Mesenchymal stem cell (in vitro differentiated cells and primary cell): ENCODE data around the gene DNAJC5G.
"Not testable (repeated sequence)": the region's sequence is repeated elsewhere in the genome, so short reads cannot be mapped to it uniquely, and the experiment has no call there.

ENCODE experiments used
- DNase-seq: peaks from one replicate; pipeline ENCODE4 v3.0.0-alpha.2; 2013
- H2AFZ ChIP-seq: one replicate; pipeline ENCODE4 v1.6.1; 2013; ENCODE audit warnings: low read depth, mild to moderate bottlenecking, control low read depth, inconsistent platforms, low read length, moderate library complexity
- H2AK5ac ChIP-seq: 2 replicates; pipeline ENCODE4 v1.6.1; 2013; ENCODE audit warnings: low read length, moderate library complexity, mild to moderate bottlenecking, inconsistent platforms; ENCODE audit not compliant: severe bottlenecking
- H2BK120ac ChIP-seq: one replicate; pipeline ENCODE4 v1.6.1; 2013; ENCODE audit warnings: low read depth, mild to moderate bottlenecking, inconsistent platforms, low read length, moderate library complexity
- H2BK12ac ChIP-seq, 2 experiments: one replicate each; pipeline ENCODE4 v1.6.1; 2013; ENCODE audit warnings: inconsistent platforms in 2 of 2, low read length in 2 of 2, mild to moderate bottlenecking in 2 of 2, moderate library complexity in 2 of 2, control low read depth in 1 of 2
- H2BK15ac ChIP-seq: one replicate; pipeline ENCODE4 v1.6.1; 2013; ENCODE audit warnings: mild to moderate bottlenecking, low read depth, inconsistent platforms; ENCODE audit not compliant: poor library complexity, severe bottlenecking
- H2BK5ac ChIP-seq: 2 replicates; pipeline ENCODE4 v1.6.1; 2013; ENCODE audit warnings: low read depth, mild to moderate bottlenecking, low read length, control low read depth, inconsistent platforms; ENCODE audit not compliant: poor library complexity, severe bottlenecking
- H3K14ac ChIP-seq, 2 experiments: one replicate each; pipeline ENCODE4 v1.6.1; 2013; ENCODE audit warnings: inconsistent platforms in 2 of 2, low read length in 2 of 2, control low read depth in 1 of 2, mild to moderate bottlenecking in 1 of 2, moderate library complexity in 1 of 2
- H3K18ac ChIP-seq, 2 experiments: one replicate each; pipeline ENCODE4 v1.6.1; 2013; ENCODE audit warnings: inconsistent platforms in 2 of 2, low read length in 2 of 2, control low read depth in 1 of 2, low read depth in 1 of 2, mild to moderate bottlenecking in 1 of 2
- H3K23ac ChIP-seq, 2 experiments: one replicate each; pipeline ENCODE4 v1.6.1; 2013; ENCODE audit warnings: inconsistent platforms in 2 of 2, low read length in 2 of 2, mild to moderate bottlenecking in 2 of 2, moderate library complexity in 2 of 2, control low read depth in 1 of 2
- H3K27ac ChIP-seq: 2 replicates; pipeline ENCODE4 v1.5.1; 2013; ENCODE audit warnings: mild to moderate bottlenecking, moderate library complexity, low read length, control low read depth, inconsistent platforms; ENCODE audit not compliant: poor library complexity, severe bottlenecking
- H3K27me3 ChIP-seq, 2 experiments: 2 replicates each; pipeline versions ENCODE4 v1.6.1 to v1.7.0; 2013; ENCODE audit warnings: low read length in 2 of 2, mild to moderate bottlenecking in 2 of 2, moderate library complexity in 2 of 2, control low read depth in 1 of 2, inconsistent platforms in 1 of 2; ENCODE audit not compliant: control insufficient read depth in 1 of 2, insufficient read depth in 1 of 2
- H3K36me3 ChIP-seq, 2 experiments: 2 replicates each; pipeline versions ENCODE4 v1.6.1 to v1.7.0; 2013; ENCODE audit warnings: low read length in 2 of 2, control low read depth in 1 of 2, inconsistent platforms in 1 of 2, low read depth in 1 of 2, mild to moderate bottlenecking in 1 of 2; ENCODE audit not compliant: insufficient read depth in 2 of 2, control insufficient read depth in 1 of 2
- H3K4ac ChIP-seq, 2 experiments: one replicate each; pipeline ENCODE4 v1.6.1; 2013; ENCODE audit warnings: inconsistent platforms in 2 of 2, low read length in 2 of 2, mild to moderate bottlenecking in 2 of 2, moderate library complexity in 2 of 2, control low read depth in 1 of 2, low read depth in 1 of 2
- H3K4me1 ChIP-seq: 2 replicates; pipeline ENCODE4 v1.6.1; 2013; ENCODE audit warnings: low read depth, low read length, control low read depth; ENCODE audit not compliant: control insufficient read depth, insufficient read depth
- H3K4me2 ChIP-seq: 2 replicates; pipeline ENCODE4 v1.6.1; 2013; ENCODE audit warnings: low read length, mild to moderate bottlenecking, inconsistent platforms; ENCODE audit not compliant: poor library complexity, severe bottlenecking
- H3K4me3 ChIP-seq, 2 experiments: 2 replicates each; pipeline versions ENCODE4 v1.5.1 to v1.7.0; 2013; ENCODE audit warnings: low read length in 2 of 2, mild to moderate bottlenecking in 2 of 2, control low read depth in 1 of 2, low read depth in 1 of 2; ENCODE audit not compliant: insufficient read depth in 1 of 2
- H3K79me1 ChIP-seq: replicated peaks from 2 replicates; pipeline ENCODE4 v1.6.1; 2013; ENCODE audit warnings: mild to moderate bottlenecking, control low read depth, low read length, inconsistent platforms; ENCODE audit not compliant: poor library complexity, severe bottlenecking
- H3K9ac ChIP-seq: 2 replicates; pipeline ENCODE4 v1.7.0; 2013; ENCODE audit warnings: mild to moderate bottlenecking, low read length, moderate library complexity
- H3K9me3 ChIP-seq: 2 replicates; pipeline ENCODE4 v1.7.0; 2013; ENCODE audit warnings: mild to moderate bottlenecking, low read length; ENCODE audit not compliant: control insufficient read depth
- H4K8ac ChIP-seq: one replicate; pipeline ENCODE4 v1.6.1; 2013; ENCODE audit warnings: inconsistent platforms, mild to moderate bottlenecking, low read length, moderate library complexity
- H4K91ac ChIP-seq: one replicate; pipeline ENCODE4 v1.6.1; 2013; ENCODE audit warnings: mild to moderate bottlenecking, low read length, inconsistent platforms
- whole genome bisulfite sequencing: methylation state at CpG from one replicate; pipeline ENCODE4 v1.1.7; 2013; ENCODE audit warnings: mixed read lengths; 5-methylcytosine and 5-hydroxymethylcytosine counted together

The DNAJC5G gene

GRCh38 chr2:27268296-27268695, 6.9 kb upstream of the DNAJC5G start:
- H3K36me3 ChIP-seq, H3K79me1 ChIP-seq, H3K27ac ChIP-seq, H2BK15ac ChIP-seq, DNase-seq, H4K91ac ChIP-seq, H2BK12ac ChIP-seq, H3K14ac ChIP-seq, H2AK5ac ChIP-seq, H2BK120ac ChIP-seq, H3K4me2 ChIP-seq, H3K4ac ChIP-seq, H4K8ac ChIP-seq, H3K9ac ChIP-seq, H3K4me3 ChIP-seq, H3K18ac ChIP-seq, H3K9me3 ChIP-seq, H3K23ac ChIP-seq, H2AFZ ChIP-seq, H2BK5ac ChIP-seq: not testable (repeated sequence)
- Histone ChIP-seq H3K4me1 (peaks cover 14% of the 10 kb centered on the region), H3K27me3 (peaks cover 64 to 67% of the 10 kb centered on the region in 2 experiments)
- 94% methylated on average over 12 of the region's 13 CpGs for WGBS

GRCh38 chr2:27270131-27270530, 5.1 kb upstream of the DNAJC5G start:
- no peak for DNase-seq
- no peak overlapping the region for H2BK120ac ChIP-seq
- H2BK15ac ChIP-seq: no peak overlapping the region
- peaks cover 55 to 57% of the 10 kb centered on the region in 2 experiments for H3K27me3 ChIP-seq
- 98% methylated on average over 2 of the region's 3 CpGs for WGBS
- H3K36me3 ChIP-seq: no peaks in the 10 kb centered on the region
- H3K4ac ChIP-seq: no peak overlapping the region
- H3K4me1 ChIP-seq: peaks cover under 1% of the 10 kb centered on the region
- no peak overlapping the region for H3K4me3 ChIP-seq
- H3K18ac ChIP-seq: no peak overlapping the region
- no peak overlapping the region for H2AFZ ChIP-seq
- no peak overlapping the region for H4K91ac ChIP-seq
- H2BK12ac ChIP-seq: no peak overlapping the region
- no peak overlapping the region for H3K27ac ChIP-seq
- H3K9ac ChIP-seq: no peak overlapping the region
- no peak overlapping the region for H2BK5ac ChIP-seq
- no peak overlapping the region for H2AK5ac ChIP-seq
- H3K4me2 ChIP-seq: no peak overlapping the region
- no peaks in the 10 kb centered on the region for H3K79me1 ChIP-seq
- H3K9me3 ChIP-seq: no peaks in the 10 kb centered on the region
- H4K8ac ChIP-seq: no peak overlapping the region
- H3K23ac ChIP-seq: no peak overlapping the region
- no peak overlapping the region for H3K14ac ChIP-seq

GRCh38 chr2:27270670-27271069, 4.6 kb upstream of the DNAJC5G start:
- Histone ChIP-seq H2AK5ac (no peak overlapping the region), H3K23ac (no peak overlapping the region), H3K27ac (no peak overlapping the region), H3K18ac (no peak overlapping the region), H3K79me1 (no peaks in the 10 kb centered on the region), H3K4me1 (no peaks in the 10 kb centered on the region), H3K4me2 (no peak overlapping the region), H2AFZ (no peak overlapping the region), H3K36me3 (no peaks in the 10 kb centered on the region), H3K4me3 (no peak overlapping the region), H2BK12ac (no peak overlapping the region), H2BK15ac (no peak overlapping the region), H3K9ac (no peak overlapping the region), H4K8ac (no peak overlapping the region), H3K27me3 (peaks cover 54 to 56% of the 10 kb centered on the region in 2 experiments), H3K4ac (no peak overlapping the region), H2BK5ac (no peak overlapping the region), H3K9me3 (no peaks in the 10 kb centered on the region), H3K14ac (no peak overlapping the region), H2BK120ac (no peak overlapping the region), H4K91ac (no peak overlapping the region)
- 95% methylated on average over 2 of the region's 2 CpGs for WGBS
- no peak for DNase-seq

- Histone ChIP-seq H2BK15ac (no peak overlapping the region), H3K4me3 (no peak overlapping the region), H3K23ac (no peak overlapping the region), H3K36me3 (no peaks in the 10 kb centered on the region), H3K27ac (no peak overlapping the region), H3K14ac (no peak overlapping the region), H3K9me3 (no peaks in the 10 kb centered on the region), H3K4me1 (no peaks in the 10 kb centered on the region), H2BK5ac (no peak overlapping the region), H3K79me1 (no peaks in the 10 kb centered on the region), H2BK12ac (no peak overlapping the region), H2AFZ (no peak overlapping the region), H3K18ac (no peak overlapping the region), H4K91ac (no peak overlapping the region), H3K9ac (no peak overlapping the region), H4K8ac (no peak overlapping the region), H3K27me3 (peaks cover 52 to 53% of the 10 kb centered on the region in 2 experiments), H3K4me2 (no peak overlapping the region), H2AK5ac (no peak overlapping the region), H3K4ac (no peak overlapping the region), H2BK120ac (no peak overlapping the region)
- no peak for DNase-seq
- 27% methylated on average over 8 of the region's 11 CpGs for WGBS
Measured at GRCh38 chr2:27271631-27272340, 3.4 kb upstream of the DNAJC5G start.
